GM21526 (cell line): ENCODE data around the gene KLK15.

Experiments used
- ATAC-seq: cut with Tn5 transposase; IDR thresholded peaks from one replicate; pipeline ENCODE4 v1.9.1; 2021; ENCODE audit warnings: moderate library complexity; ENCODE audit not compliant: unreplicated experiment, low FRiP score

KLK15 gene, protein sequence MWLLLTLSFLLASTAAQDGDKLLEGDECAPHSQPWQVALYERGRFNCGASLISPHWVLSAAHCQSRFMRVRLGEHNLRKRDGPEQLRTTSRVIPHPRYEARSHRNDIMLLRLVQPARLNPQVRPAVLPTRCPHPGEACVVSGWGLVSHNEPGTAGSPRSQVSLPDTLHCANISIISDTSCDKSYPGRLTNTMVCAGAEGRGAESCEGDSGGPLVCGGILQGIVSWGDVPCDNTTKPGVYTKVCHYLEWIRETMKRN

DNA sequence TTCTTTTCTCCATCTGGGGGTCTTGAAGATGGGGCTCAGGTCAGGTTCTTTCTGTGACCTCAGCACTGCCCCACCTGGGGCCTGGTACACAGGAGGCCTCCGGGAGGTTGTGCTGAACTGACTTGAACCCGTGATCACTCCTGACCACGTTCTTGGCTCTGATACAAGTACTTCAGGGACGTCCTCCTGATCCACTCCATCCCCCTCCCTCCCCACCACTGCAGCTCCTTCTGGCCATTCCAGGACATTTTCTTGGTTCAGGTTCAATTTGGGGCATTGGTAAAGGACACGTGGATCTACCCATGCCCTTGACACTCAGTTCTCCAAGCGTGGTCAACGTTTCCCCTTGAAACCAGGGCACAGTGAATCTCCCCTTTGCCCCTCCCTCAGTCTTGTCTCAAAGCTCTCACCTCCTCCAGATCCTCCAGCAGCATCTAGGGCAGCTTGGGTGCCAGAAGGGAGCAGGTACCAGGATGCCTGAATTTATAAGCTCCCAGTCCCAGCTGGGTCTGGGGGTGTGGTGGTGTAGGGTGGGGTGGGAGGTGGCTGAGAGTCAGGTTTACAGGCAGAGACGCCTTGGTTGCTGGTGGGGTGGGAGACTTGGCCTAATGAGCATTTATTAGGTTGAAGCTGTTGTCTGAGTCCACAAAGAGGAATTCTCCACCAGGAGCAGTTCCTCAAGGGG is at the start of gene KLK15:
TSS of gene KLK15 (minus strand) at position 458 of the 685 bp plus-strand sequence. CDS start 2,082 bp downstream, outside the sequence.
- no peak for ATAC-seq

DNA sequence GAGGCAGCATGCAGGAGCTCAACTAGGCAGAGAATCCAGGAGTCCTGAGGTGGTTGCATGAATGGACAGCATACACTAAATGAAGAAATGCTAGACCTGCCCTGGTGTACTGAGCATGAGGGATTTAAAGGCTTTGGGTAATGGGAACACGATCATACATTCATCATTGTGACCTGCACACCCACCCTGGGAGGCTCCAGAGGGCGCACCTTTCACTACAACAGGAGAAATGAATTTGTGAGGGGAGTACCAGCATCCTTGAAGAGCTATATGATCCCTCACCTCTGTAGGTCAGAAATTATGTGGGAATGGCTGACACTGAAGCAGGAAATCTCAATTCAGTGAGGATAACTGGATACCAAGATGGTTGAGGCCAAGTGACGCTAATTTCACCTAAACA is 48.8 kb upstream of the KLK15 start:
- no peak for ATAC-seq

DNA sequence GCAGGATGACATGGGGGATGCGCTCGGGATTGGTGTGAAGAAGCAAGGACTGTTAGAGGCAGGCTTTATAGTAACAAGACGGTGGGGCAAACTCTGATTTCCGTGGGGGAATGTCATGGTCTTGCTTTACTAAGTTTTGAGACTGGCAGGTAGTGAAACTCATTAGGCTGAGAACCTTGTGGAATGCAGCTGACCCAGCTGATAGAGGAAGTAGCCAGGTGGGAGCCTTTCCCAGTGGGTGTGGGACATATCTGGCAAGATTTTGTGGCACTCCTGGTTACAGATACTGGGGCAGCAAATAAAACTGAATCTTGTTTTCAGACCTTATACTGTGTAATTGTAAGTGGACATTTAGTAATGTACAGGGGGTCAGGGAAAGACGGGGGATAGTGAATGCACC is 46.9 kb upstream of the KLK15 start:
- ATAC-seq, result no peak

DNA sequence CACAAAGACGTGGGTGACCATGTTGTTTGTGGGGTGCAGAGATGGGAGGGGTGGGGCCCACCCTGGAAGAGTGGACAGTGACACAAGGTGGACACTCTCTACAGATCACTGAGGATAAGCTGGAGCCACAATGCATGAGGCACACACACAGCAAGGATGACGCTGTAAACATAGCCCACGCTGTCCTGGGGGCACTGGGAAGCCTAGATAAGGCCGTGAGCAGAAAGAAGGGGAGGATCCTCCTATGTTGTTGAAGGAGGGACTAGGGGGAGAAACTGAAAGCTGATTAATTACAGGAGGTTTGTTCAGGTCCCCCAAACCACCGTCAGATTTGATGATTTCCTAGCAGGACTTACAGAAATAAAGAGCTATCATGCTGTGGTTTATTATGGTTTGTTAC is 45.5 kb upstream of the KLK15 start:
- ATAC-seq, result no peak

DNA sequence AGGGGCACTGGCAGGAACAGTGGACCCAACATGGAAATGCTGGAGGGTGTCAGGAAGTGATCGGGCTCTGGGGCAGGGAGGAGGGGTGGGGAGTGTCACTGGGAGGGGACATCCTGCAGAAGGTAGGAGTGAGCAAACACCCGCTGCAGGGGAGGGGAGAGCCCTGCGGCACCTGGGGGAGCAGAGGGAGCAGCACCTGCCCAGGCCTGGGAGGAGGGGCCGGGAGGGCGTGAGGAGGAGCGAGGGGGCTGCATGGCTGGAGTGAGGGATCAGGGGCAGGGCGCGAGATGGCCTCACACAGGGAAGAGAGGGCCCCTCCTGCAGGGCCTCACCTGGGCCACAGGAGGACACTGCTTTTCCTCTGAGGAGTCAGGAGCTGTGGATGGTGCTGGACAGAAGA is 44.0 kb upstream of the KLK15 start:
- ATAC-seq, result no peak

DNA sequence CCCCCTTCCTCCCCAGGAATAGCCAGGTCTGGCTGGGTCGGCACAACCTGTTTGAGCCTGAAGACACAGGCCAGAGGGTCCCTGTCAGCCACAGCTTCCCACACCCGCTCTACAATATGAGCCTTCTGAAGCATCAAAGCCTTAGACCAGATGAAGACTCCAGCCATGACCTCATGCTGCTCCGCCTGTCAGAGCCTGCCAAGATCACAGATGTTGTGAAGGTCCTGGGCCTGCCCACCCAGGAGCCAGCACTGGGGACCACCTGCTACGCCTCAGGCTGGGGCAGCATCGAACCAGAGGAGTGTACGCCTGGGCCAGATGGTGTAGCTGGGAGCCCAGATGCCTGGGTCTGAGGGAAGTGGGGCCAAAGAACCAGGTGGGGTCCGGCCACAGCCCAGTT is 43.1 kb upstream of the KLK15 start:
- ATAC-seq, result no peak

DNA sequence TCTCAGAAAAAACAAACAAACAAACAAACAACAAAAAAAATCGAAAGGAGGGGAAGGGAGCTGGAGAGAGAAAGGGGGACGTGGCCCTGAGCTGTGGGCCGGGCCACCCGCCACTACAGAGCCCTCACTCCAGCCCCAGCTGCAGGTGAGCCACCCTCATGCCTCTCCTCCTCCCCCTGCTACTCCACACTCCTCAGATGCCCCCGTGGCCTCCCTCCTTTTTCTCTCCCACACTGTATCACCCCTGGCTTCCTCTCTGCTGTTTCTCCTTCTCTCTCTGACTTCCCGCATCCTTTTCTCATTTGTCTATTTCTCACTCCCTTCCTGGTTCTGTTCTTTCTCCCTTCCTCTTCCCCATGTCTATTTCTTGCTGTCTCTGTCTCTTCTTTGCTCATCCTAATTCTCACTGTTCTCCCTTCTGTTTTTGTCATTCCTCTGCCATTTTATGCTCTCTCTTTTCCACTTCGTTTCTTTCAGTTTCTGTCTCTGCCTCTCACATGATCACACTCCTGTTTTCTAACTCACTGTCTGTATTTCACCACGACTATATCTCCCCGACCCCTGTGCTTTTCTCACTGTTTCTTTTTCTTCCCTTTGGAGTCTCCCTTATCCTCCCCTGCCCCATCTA is 42.5 kb upstream of the KLK15 start:
- no peak for ATAC-seq

DNA sequence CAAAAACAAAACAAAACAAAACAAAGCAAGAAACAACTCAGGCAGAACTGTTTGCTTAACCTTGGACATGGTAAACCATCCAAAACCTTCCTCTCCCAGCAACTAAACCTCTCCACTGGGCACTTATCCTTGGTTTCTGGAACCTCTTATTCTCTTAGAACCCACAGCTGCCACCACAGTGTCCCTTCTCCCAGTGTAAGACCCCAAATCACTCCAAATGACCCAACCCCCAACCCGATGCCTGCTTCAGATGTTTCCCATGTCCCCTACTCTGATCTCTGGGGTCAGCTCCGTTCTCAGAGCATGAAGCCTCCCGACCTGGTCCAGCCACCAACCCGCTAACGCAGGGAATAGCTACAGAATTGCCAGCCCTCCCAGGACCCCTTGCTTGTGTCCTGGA is 40.8 kb upstream of the KLK15 start:
- no peak for ATAC-seq

DNA sequence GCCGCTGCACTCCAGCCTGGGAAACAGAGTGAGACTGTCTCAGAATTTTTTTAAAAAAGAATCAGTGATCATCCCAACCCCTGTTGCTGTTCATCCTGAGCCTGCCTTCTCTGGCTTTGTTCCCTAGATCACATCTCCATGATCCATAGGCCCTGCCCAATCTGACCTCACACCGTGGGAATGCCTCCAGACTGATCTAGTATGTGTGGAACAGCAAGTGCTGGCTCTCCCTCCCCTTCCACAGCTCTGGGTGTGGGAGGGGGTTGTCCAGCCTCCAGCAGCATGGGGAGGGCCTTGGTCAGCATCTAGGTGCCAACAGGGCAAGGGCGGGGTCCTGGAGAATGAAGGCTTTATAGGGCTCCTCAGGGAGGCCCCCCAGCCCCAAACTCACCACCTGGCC is 39.7 kb upstream of the KLK15 start, which contains the start of gene KLK2:
TSS of gene KLK2 (plus strand) at position 384 of the 400 bp plus-strand sequence. CDS start 35 bp downstream, outside the sequence.
- no peak for ATAC-seq

DNA sequence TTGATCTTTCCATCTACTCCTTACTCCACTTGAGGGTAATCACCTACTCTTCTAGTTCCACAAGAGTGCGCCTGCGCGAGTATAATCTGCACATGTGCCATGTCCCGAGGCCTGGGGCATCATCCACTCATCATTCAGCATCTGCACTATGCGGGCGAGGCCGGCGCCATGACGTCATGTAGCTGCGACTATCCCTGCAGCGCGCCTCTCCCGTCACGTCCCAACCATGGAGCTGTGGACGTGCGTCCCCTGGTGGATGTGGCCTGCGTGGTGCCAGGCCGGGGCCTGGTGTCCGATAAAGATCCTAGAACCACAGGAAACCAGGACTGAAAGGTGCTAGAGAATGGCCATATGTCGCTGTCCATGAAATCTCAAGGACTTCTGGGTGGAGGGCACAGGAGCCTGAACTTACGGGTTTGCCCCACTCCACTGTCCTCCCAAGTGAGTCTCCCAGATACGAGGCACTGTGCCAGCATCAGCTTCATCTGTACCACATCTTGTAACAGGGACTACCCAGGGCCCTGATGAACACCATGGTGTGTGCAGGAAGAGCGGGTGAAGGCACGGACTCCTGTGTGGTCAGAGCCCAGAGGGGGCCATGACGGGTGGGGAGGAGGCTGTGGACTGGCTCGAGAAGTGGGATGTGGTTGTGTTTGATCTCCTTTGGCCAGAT is 37.2 kb upstream of the KLK15 start:
- ATAC-seq, result no peak

DNA sequence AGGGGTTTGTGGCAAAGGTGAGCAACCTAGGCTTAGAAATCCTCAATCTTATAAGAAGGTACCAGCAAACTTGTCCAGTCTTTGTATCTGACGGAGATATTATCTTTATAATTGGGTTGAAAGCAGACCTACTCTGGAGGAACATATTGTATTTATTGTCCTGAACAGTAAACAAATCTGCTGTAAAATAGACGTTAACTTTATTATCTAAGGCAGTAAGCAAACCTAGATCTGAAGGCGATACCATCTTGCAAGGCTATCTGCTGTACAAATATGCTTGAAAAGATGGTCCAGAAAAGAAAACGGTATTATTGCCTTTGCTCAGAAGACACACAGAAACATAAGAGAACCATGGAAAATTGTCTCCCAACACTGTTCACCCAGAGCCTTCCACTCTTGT is 36.1 kb upstream of the KLK15 start:
- ATAC-seq, result no peak

DNA sequence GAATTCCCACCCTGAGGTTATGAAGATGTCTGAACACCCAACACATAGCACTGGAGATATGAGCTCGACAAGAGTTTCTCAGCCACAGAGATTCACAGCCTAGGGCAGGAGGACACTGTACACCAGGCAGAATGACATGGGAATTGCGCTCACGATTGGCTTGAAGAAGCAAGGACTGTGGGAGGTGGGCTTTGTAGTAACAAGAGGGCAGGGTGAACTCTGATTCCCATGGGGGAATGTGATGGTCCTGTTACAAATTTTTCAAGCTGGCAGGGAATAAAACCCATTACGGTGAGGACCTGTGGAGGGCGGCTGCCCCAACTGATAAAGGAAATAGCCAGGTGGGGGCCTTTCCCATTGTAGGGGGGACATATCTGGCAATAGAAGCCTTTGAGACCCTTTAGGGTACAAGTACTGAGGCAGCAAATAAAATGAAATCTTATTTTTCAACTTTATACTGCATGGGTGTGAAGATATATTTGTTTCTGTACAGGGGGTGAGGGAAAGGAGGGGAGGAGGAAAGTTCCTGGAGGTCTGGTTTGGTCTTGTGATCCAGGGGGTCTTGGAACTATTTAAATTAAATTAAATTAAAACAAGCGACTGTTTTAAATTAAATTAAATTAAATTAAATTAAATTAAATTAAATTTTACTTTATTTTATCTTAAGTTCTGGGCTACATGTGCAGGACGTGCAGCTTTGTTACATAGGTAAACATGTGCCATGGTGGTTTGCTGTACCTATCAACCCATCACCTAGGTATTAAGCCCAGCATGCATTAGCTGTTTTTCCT is 28.3 kb upstream of the KLK15 start:
- no peak for ATAC-seq

DNA sequence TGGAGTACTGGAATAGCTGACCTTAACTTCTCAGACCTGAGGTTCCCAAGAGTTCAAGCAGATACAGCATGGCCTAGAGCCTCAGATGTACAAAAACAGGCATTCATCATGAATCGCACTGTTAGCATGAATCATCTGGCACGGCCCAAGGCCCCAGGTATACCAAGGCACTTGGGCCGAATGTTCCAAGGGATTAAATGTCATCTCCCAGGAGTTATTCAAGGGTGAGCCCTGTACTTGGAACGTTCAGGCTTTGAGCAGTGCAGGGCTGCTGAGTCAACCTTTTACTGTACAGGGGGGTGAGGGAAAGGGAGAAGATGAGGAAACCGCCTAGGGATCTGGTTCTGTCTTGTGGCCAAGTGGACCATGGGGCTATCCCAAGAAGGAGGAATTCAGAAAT is 27.6 kb upstream of the KLK15 start:
- ATAC-seq, result no peak

DNA sequence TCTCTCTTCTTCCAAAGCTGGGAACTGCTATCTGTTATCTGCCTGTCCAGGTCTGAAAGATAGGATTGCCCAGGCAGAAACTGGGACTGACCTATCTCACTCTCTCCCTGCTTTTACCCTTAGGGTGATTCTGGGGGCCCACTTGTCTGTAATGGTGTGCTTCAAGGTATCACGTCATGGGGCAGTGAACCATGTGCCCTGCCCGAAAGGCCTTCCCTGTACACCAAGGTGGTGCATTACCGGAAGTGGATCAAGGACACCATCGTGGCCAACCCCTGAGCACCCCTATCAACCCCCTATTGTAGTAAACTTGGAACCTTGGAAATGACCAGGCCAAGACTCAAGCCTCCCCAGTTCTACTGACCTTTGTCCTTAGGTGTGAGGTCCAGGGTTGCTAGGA is 26.5 kb upstream of the KLK15 start:
- no peak for ATAC-seq

DNA sequence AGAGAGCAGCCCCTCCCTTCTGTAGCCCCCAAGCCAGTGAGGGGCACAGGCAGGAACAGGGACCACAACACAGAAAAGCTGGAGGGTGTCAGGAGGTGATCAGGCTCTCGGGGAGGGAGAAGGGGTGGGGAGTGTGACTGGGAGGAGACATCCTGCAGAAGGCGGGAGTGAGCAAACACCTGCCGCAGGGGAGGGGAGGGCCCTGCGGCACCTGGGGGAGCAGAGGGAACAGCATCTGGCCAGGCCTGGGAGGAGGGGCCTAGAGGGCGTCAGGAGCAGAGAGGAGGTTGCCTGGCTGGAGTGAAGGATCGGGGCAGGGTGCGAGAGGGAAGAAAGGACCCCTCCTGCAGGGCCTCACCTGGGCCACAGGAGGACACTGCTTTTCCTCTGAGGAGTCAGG is 25.5 kb upstream of the KLK15 start:
- no peak for ATAC-seq

DNA sequence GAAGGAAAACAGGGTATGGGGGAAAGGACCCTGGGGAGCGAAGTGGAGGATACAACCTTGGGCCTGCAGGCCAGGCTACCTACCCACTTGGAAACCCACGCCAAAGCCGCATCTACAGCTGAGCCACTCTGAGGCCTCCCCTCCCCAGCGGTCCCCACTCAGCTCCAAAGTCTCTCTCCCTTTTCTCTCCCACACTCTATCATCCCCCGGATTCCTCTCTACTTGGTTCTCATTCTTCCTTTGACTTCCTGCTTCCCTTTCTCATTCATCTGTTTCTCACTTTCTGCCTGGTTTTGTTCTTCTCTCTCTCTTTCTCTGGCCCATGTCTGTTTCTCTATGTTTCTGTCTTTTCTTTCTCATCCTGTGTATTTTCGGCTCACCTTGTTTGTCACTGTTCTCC is 24.0 kb upstream of the KLK15 start:
- ATAC-seq, result no peak

DNA sequence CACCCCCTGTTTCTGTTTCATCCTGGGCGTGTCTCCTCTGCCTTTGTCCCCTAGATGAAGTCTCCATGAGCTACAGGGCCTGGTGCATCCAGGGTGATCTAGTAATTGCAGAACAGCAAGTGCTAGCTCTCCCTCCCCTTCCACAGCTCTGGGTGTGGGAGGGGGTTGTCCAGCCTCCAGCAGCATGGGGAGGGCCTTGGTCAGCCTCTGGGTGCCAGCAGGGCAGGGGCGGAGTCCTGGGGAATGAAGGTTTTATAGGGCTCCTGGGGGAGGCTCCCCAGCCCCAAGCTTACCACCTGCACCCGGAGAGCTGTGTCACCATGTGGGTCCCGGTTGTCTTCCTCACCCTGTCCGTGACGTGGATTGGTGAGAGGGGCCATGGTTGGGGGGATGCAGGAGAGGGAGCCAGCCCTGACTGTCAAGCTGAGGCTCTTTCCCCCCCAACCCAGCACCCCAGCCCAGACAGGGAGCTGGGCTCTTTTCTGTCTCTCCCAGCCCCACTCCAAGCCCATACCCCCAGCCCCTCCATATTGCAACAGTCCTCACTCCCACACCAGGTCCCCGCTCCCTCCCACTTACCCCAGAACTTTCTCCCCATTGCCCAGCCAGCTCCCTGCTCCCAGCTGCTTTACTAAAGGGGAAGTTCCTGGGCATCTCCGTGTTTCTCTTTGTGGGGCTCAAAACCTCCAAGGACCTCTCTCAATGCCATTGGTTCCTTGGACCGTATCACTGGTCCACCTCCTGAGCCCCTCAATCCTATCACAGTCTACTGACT is 21.4 kb upstream of the KLK15 start, which contains the start of gene KLK3:
TSS of gene KLK3 (plus strand) at position 280 of the 775 bp plus-strand sequence. CDS start at position 321, 41 bp downstream.
- ATAC-seq, result no peak

DNA sequence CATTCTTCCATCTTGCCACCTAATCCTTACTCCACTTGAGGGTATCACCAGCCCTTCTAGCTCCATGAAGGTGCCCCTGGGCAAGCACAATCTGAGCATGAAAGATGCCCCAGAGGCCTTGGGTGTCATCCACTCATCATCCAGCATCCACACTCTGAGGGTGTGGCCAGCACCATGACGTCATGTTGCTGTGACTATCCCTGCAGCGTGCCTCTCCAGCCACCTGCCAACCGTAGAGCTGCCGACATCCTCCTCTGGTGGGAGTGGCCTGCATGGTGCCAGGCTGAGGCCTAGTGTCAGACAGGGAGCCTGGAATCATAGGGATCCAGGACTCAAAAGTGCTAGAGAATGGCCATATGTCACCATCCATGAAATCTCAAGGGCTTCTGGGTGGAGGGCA is 18.2 kb upstream of the KLK15 start:
- ATAC-seq, result no peak

DNA sequence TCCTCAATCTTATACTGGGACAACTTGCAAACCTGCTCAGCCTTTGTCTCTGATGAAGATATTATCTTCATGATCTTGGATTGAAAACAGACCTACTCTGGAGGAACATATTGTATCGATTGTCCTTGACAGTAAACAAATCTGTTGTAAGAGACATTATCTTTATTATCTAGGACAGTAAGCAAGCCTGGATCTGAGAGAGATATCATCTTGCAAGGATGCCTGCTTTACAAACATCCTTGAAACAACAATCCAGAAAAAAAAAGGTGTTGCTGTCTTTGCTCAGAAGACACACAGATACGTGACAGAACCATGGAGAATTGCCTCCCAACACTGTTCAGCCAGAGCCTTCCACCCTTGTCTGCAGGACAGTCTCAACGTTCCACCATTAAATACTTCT is 17.4 kb upstream of the KLK15 start:
- no peak for ATAC-seq
